ENCODE data around the gene KCTD10.

- TF ChIP-seq FOXM1 (IDR thresholded peaks at IDR 0.05; ENCODE audit: borderline replicate concordance, low read depth) (no peak), TAF1 (IDR thresholded peaks at IDR 0.05; ENCODE audit: low read depth) (no peak), TEAD4 (IDR thresholded peaks at IDR 0.05) (no peak), NFIC (IDR thresholded peaks at IDR 0.05) (no peak)
Measured at GRCh38 chr12:109496306-109496705, 19.2 kb upstream of the KCTD10 start.

All from Ishikawa (cell line).